ENCODE measurements around the gene NDUFB2.

NDUFB2 gene

GRCh38 chr7:140745266-140746058 lies 49.0 kb downstream of the NDUFB2 start:
- no peak for DNase-seq

GRCh38 chr7:140746751-140747150 lies 50.2 kb downstream of the NDUFB2 start:
- no peak for DNase-seq

- no peak for DNase-seq
Measured at GRCh38 chr7:140752533-140752932, 56.0 kb downstream of the NDUFB2 start.

DNA sequence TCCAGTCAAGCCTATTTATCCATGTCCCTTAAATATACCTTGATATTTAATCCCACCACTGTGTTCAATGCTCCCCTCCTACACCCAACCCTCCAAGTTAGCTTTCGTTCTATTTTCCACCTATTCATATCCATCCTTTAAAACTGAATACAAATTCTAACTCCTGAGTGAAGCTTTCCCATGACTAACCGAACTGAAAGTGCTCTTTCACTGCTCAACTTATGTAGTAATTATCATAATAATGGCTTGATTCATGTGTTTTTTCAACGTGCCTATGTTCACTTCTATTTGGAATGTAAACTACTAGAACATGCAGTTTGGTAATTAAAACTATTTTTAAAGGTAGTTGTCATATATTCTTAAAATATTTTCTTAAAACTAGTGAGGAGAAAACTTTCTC lies 58.0 kb downstream of the NDUFB2 start:
- DNase-seq: no peak
